Measurements from ENCODE around the gene RHBDF2.
"Not testable (repeated sequence)": the region's sequence is repeated elsewhere in the genome, so short reads cannot be mapped to it uniquely, and the experiment has no call there.

GRCh38 chr17:76525513-76525833 is 24.2 kb upstream of the RHBDF2 start:
- TF ChIP-seq CTCF (conservative IDR thresholded peaks at IDR 0.05; ENCODE audit: low read depth, low read length); EZH2 (IDR thresholded peaks at IDR 0.05; ENCODE audit: low read length, unreplicated experiment); EZH2phosphoT487 (IDR thresholded peaks at IDR 0.05; ENCODE audit: borderline replicate concordance, low read length): not testable (repeated sequence)
